Vagina (tissue), 2 donors: ENCODE results near the gene SUSD2.

ENCODE experiments used
- POLR2A ChIP-seq, 2 donors: fragments of 450-650 bp; IDR thresholded peaks; one replicate each; pipeline ENCODE4 v1.6.1; 2017; ENCODE audit warnings: antibody characterized with exemption in 2 of 2, mild to moderate bottlenecking in 2 of 2, moderate library complexity in 2 of 2
- TF ChIP-seq, protein P1 (sequence below), 3 experiments: fragments of 450-650 bp in 2 of 3; fragments of 200-600 bp in 1 of 3; sonication (generic) in 1 of 3; IDR thresholded peaks; one replicate each; pipeline ENCODE4 v1.5.1; 2017 to 2019; ENCODE audit warnings: antibody characterized with exemption in 3 of 3, mild to moderate bottlenecking in 2 of 3, moderate library complexity in 2 of 3

DNA sequence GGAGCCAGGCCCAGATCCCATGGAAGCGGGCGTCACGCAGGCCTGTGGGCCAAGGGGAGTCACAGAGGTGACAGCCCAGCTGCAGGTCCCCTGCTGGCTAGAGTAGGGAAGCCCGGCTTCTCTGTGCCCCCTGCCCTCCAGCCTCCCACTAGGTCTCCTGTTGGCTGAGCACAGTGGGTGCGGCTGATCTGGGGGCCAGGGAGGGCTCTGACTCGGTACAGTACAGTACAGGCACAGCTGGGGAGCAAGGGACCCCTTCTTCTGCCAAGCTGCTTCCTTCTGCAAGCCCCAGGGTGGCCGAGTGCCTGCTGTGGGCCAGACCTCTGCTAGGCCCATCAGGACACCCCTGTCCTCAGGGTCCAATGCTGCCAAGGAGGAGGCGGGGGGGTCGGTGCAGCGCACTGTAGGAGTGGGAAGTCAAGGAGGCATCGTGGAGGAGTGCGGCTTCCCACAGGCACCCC is 10.1 kb downstream of the SUSD2 start:
- TF ChIP-seq, protein P1, sequence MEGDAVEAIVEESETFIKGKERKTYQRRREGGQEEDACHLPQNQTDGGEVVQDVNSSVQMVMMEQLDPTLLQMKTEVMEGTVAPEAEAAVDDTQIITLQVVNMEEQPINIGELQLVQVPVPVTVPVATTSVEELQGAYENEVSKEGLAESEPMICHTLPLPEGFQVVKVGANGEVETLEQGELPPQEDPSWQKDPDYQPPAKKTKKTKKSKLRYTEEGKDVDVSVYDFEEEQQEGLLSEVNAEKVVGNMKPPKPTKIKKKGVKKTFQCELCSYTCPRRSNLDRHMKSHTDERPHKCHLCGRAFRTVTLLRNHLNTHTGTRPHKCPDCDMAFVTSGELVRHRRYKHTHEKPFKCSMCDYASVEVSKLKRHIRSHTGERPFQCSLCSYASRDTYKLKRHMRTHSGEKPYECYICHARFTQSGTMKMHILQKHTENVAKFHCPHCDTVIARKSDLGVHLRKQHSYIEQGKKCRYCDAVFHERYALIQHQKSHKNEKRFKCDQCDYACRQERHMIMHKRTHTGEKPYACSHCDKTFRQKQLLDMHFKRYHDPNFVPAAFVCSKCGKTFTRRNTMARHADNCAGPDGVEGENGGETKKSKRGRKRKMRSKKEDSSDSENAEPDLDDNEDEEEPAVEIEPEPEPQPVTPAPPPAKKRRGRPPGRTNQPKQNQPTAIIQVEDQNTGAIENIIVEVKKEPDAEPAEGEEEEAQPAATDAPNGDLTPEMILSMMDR (IDR thresholded peaks at IDR 0.05) = no peak
- no peak for TF ChIP-seq POLR2A (IDR thresholded peaks at IDR 0.05)
